Choroid plexus epithelial cell (primary cell): ENCODE results near the gene MAD1L1.

Experiments
- DNase-seq: peaks from one replicate; pipeline ENCODE4 v3.0.0-alpha.2; 2010; ENCODE audit warnings: low read depth
- H3K4me3 ChIP-seq: 2 replicates; pipeline ENCODE4 v1.5.1; 2011; ENCODE audit warnings: low read depth, mild to moderate bottlenecking, control low read depth, low read length, moderate library complexity
- TF ChIP-seq, protein P1 (sequence below): conservative IDR thresholded peaks from 2 replicates; pipeline ENCODE4 v1.5.1; 2011; ENCODE audit warnings: low read depth, mild to moderate bottlenecking, control low read depth, inconsistent platforms, low read length, moderate library complexity

Gene MAD1L1

DNA sequence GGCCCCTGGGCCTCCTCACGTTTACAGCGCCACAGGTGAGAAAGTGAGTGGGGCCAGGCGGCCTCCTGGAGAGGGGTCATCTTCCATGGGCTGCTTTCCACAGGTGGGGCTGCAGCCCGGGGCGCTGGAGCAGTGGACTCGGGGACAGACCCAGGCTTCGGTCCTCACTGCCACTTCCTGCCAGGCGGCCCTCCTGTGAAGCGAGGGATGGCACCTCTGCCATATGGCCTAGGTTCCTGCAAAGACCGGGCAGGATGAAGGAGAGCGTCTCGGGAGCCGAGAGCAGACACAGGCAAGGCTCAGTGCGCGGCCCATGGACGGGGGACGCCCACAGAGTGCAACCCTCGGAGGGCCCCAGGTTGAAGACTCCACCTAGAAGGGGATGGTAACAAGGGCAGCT lies 106.8 kb downstream of the MAD1L1 start:
- DNase-seq, result no peak
- no peak overlapping the region for H3K4me3 ChIP-seq
- TF ChIP-seq, protein P1, sequence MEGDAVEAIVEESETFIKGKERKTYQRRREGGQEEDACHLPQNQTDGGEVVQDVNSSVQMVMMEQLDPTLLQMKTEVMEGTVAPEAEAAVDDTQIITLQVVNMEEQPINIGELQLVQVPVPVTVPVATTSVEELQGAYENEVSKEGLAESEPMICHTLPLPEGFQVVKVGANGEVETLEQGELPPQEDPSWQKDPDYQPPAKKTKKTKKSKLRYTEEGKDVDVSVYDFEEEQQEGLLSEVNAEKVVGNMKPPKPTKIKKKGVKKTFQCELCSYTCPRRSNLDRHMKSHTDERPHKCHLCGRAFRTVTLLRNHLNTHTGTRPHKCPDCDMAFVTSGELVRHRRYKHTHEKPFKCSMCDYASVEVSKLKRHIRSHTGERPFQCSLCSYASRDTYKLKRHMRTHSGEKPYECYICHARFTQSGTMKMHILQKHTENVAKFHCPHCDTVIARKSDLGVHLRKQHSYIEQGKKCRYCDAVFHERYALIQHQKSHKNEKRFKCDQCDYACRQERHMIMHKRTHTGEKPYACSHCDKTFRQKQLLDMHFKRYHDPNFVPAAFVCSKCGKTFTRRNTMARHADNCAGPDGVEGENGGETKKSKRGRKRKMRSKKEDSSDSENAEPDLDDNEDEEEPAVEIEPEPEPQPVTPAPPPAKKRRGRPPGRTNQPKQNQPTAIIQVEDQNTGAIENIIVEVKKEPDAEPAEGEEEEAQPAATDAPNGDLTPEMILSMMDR, result no peak

DNA sequence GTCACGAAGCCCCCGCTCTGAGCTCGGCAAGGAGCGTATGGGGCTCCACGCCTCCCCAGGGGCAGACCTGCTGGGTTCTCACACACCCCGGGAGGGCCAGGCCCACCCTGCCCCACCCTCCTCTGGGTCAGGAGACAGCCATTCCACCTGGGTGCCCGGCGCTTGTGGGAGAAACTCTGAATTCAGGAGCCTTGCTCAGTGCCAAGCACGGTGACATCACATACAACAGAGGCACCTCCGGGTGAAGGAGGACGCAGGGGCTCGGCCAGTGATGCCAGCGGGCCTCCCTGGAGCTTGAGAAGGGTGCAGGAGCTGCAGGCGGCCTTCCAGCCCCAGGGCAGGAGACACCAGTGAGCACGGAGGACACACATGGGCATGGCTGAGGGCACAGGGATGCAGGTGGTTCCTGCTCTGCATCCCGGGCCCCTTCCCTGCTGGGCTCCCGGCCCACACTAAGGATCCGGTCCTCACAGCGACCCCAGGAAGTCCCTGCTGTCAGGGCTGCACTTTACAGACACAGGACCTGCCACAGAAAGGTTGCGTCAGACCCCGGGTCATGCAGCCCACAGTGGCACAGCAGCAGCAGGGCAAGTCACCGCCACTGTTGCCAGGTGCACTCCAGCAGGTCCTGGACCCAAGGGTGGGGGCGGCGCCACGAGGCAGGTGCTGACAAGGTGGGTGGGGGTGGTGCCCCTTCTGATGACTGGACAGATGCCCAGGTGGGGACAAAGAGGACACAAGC lies 108.0 kb downstream of the MAD1L1 start:
- H3K4me3 ChIP-seq, result no peak overlapping the region
- no peak for DNase-seq
- TF ChIP-seq, protein P1, result no peak

DNA sequence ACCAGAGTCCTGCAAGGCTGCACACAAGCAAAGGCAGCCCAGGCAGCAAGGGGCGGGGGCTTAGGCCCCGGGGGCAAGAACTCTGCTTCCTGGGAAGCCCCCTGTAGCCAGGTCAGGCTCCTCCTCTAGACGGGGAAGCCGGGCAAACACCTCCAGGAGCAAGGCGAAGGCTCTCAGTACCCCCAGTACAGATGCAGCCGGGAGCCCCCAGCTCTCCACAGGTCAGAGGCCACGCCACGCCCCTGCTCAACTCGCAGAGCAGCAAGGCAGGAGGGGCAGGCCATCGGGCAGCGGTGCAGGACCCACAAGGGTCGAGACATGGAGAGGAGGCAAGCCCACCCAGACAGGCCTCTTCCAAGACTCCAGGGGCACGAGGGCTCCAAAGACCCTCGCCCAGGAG lies 108.8 kb downstream of the MAD1L1 start:
- no peak for DNase-seq
- no peak overlapping the region for H3K4me3 ChIP-seq
- TF ChIP-seq, protein P1, result no peak

DNA sequence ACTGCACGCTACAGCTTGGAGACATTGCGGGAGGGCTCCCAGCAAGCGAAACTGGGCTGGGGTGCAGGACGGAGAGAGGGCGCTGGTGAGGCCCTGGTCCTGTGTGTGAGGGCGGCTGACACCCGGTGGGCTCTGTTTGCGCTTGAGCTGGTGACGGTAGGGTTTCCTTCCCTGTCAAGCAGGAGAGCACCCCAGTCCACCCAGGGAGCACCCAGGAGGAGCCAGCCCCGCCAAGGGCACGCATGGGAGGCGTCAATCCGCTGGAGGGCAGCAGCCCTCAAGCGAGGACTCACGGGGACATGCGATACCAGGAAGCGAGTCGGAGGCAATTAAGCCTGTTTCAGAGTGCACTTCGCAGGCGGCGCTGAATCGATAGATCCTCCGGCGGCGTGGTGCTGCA lies 109.4 kb downstream of the MAD1L1 start:
- no peak for DNase-seq
- H3K4me3 ChIP-seq, result no peak overlapping the region
- TF ChIP-seq, protein P1, result no peak

DNA sequence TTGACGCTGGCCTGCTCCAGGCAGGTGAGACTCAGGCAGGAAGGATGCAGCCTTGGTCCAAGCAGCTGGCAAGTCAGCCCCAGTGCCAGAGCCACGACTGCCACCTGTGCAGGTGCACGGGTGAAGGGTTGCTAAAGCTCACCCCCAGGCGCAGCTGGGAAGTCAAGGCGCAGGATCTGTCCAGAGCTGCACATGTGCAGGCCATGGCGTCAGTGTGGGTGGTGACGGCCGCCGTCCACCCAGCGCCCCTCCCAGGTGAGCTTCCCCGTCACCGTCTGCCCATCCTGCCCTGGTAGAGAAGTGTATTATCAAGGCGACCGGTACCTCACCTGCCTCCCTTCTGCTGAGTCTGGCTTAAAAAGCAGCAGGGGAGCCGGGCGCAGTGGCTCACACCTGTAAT lies 110.1 kb downstream of the MAD1L1 start:
- no peak for DNase-seq
- no peak overlapping the region for H3K4me3 ChIP-seq
- TF ChIP-seq, protein P1, result no peak

DNA sequence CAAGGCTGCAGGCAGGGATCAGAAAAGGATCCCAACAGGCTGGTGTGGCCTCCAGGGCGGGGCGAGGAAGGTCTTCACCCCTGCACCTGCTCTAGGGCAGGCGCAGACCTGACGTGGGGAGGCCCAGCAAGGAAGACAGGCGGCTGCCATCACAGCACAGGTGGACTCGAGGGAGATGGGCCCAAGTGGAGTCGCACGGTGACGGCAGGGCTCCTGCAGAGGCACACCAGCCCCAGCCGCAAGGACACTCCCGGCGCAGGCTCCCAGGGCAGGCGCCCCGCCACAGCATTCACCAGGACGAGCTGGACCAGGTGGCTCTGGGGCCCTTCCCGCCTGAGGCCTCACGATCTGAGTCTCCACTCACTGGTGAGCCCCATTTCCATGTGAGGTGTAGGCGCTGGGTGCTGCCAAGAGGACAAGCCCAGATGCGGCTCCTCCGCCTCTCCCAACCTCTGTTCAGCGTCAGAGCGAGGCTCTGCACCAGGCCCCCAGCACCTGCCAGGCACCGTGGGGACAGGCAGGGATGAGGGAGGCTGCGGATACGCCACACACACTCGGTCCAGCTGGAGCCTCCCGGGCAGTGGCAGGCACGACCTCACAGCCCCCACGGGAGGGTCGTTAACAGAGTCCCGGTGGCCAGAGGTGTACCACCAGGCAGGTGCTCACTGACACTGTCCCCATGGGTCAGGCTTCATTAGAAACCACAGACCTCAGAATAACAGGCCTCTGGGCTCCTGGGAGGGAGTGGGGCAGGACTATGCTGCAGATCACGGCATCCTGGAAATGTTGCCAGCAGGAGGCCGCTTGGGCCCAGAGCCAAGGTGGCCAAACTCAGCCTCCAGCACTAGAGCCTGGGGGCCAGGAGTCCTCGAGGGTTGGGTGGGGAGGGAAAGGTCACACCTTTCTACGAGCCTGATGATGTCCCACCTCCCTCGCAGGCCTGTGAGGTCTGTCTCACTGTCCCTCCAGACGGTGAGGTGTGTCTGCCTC lies 111.6 kb downstream of the MAD1L1 start:
- TF ChIP-seq, protein P1, result peak; percentile 21
- peak; percentile 41 for DNase-seq
- H3K4me3 ChIP-seq, result no peak overlapping the region
